Measurements from ENCODE around the gene CDRT15. TPM values are rescaled to one million over a fixed set of nuclear protein-coding genes. Genes with fewer than 3 reads are reported as not detected.

Gene CDRT15
- polyA plus RNA-seq, 1 donor (not counting 4 experiments of a cell fraction or from before 2014, with no cell fraction given) = not detected

DNA sequence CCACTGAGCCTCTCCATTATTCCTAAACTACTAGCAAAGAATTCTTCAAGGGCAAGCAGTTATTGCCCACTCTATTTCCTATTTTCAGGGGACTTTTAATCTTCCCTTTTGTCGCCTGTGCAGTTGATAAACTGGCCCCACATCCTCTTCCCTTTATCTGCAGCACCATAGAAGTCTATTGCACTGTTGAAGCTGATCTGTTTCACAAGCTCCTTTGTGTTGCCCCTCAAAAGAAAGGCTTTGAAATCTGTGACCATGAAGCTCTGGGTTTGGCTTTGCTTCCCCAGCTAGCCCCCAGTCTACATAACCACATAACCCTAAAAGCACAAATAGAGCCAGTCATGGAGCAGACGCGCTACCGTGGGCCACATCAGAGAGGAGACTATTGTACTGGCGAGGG is 37.1 kb downstream of the CDRT15 start:
- dilution Hi-C loops (cut with MboI; ENCODE audit: extremely low pct_ligation_motif_present, low sequenced_read_pairs) = no loop called here
- no peaks in the 10 kb centered on the region for H3K79me2 ChIP-seq (ENCODE audit: control insufficient read depth, insufficient read depth, low read length)
- H2AFZ ChIP-seq (ENCODE audit: control insufficient read depth, low read length) = no peak overlapping the region
- H3K4me2 ChIP-seq (ENCODE audit: control insufficient read depth, extremely low read depth, insufficient read depth, low read depth, low read length) = no peak overlapping the region
- no peak overlapping the region for H3K9ac ChIP-seq (ENCODE audit: control insufficient read depth, extremely low read depth, insufficient read depth, low read length)
- DNase-seq (ENCODE audit: low read depth, low spot score) (no peak), FAIRE-seq (no peak)
- peaks cover 0 to 2% of the 10 kb centered on the region in 2 experiments for H3K36me3 ChIP-seq (ENCODE audit: control insufficient read depth in 2 of 2, extremely low read depth in 1 of 2, insufficient read depth in 2 of 2, low read length in 2 of 2)
- H3K27ac ChIP-seq (ENCODE audit: control insufficient read depth, insufficient read depth, low read length) = no peak overlapping the region
- no peaks in the 10 kb centered on the region for H3K9me1 ChIP-seq (ENCODE audit: control insufficient read depth, extremely low read depth, insufficient read depth, low read length)
- TF ChIP-seq, protein P1, sequence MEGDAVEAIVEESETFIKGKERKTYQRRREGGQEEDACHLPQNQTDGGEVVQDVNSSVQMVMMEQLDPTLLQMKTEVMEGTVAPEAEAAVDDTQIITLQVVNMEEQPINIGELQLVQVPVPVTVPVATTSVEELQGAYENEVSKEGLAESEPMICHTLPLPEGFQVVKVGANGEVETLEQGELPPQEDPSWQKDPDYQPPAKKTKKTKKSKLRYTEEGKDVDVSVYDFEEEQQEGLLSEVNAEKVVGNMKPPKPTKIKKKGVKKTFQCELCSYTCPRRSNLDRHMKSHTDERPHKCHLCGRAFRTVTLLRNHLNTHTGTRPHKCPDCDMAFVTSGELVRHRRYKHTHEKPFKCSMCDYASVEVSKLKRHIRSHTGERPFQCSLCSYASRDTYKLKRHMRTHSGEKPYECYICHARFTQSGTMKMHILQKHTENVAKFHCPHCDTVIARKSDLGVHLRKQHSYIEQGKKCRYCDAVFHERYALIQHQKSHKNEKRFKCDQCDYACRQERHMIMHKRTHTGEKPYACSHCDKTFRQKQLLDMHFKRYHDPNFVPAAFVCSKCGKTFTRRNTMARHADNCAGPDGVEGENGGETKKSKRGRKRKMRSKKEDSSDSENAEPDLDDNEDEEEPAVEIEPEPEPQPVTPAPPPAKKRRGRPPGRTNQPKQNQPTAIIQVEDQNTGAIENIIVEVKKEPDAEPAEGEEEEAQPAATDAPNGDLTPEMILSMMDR (optimal IDR thresholded peaks at IDR 0.05 in 1 of 3, IDR thresholded peaks at IDR 0.05 in 1 of 3, conservative IDR thresholded peaks at IDR 0.05 in 1 of 3; ENCODE audit: extremely low read depth in 1 of 3, insufficient read depth in 2 of 3, low read length in 3 of 3) = no peak
- TF ChIP-seq EZH2 (IDR thresholded peaks at IDR 0.05; ENCODE audit: low read length) = no peak
- H4K20me1 ChIP-seq (ENCODE audit: control insufficient read depth, extremely low read depth, insufficient read depth, low read length) = no peaks in the 10 kb centered on the region
- H3K4me3 ChIP-seq (ENCODE audit: control insufficient read depth in 2 of 3, extremely low read depth in 1 of 3, insufficient read depth in 2 of 3, low read depth in 1 of 3, low read length in 3 of 3) = no peak overlapping the region
- H3K27me3 ChIP-seq (ENCODE audit: control insufficient read depth, extremely low read depth, insufficient read depth, low read length) = no peaks in the 10 kb centered on the region
- H3K9me3 ChIP-seq (ENCODE audit: control insufficient read depth, low read depth, low read length) = no peaks in the 10 kb centered on the region
- H3K4me1 ChIP-seq (ENCODE audit: control insufficient read depth, extremely low read depth, insufficient read depth, low read length) = no peaks in the 10 kb centered on the region

DNA sequence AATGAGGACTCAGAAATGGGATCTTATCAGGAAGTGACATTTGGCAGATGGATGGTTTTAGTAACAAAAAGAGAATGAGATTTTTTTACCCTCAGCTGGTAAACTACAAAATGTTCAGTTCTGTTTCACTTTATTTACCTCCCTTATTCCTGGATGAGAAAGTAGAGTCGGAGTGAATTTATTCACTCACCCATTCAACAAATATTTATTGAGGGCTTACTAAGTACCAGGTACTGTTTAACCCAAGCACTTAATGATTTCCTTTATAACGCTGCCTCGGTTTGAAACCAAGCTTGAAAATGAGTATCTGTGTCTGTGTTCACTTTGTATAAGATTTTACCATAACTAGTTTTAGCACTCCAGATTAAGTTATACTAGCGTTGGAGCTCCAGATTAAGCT is 38.1 kb downstream of the CDRT15 start:
- no peak overlapping the region for H3K9ac ChIP-seq (ENCODE audit: control insufficient read depth, extremely low read depth, insufficient read depth, low read length)
- no peak overlapping the region for H3K4me2 ChIP-seq (ENCODE audit: control insufficient read depth, extremely low read depth, insufficient read depth, low read depth, low read length)
- FAIRE-seq (no peak), DNase-seq (ENCODE audit: low read depth, low spot score) (no peak)
- no peaks in the 10 kb centered on the region for H3K79me2 ChIP-seq (ENCODE audit: control insufficient read depth, insufficient read depth, low read length)
- no peaks in the 10 kb centered on the region for H4K20me1 ChIP-seq (ENCODE audit: control insufficient read depth, extremely low read depth, insufficient read depth, low read length)
- no peaks in the 10 kb centered on the region for H3K4me1 ChIP-seq (ENCODE audit: control insufficient read depth, extremely low read depth, insufficient read depth, low read length)
- no peaks in the 10 kb centered on the region for H3K9me1 ChIP-seq (ENCODE audit: control insufficient read depth, extremely low read depth, insufficient read depth, low read length)
- no peaks in the 10 kb centered on the region for H3K27me3 ChIP-seq (ENCODE audit: control insufficient read depth, extremely low read depth, insufficient read depth, low read length)
- TF ChIP-seq, protein P1 (optimal IDR thresholded peaks at IDR 0.05 in 1 of 3, IDR thresholded peaks at IDR 0.05 in 1 of 3, conservative IDR thresholded peaks at IDR 0.05 in 1 of 3; ENCODE audit: extremely low read depth in 1 of 3, insufficient read depth in 2 of 3, low read length in 3 of 3) = no peak
- no peak for TF ChIP-seq EZH2 (IDR thresholded peaks at IDR 0.05; ENCODE audit: low read length)
- no peak overlapping the region for H3K27ac ChIP-seq (ENCODE audit: control insufficient read depth, insufficient read depth, low read length)
- no peak overlapping the region for H2AFZ ChIP-seq (ENCODE audit: control insufficient read depth, low read length)
- no peak overlapping the region for H3K4me3 ChIP-seq (ENCODE audit: control insufficient read depth in 2 of 3, extremely low read depth in 1 of 3, insufficient read depth in 2 of 3, low read depth in 1 of 3, low read length in 3 of 3)
- dilution Hi-C loops (cut with MboI; ENCODE audit: extremely low pct_ligation_motif_present, low sequenced_read_pairs) = no loop called here
- peaks cover 0 to 2% of the 10 kb centered on the region in 2 experiments for H3K36me3 ChIP-seq (ENCODE audit: control insufficient read depth in 2 of 2, extremely low read depth in 1 of 2, insufficient read depth in 2 of 2, low read length in 2 of 2)
- no peaks in the 10 kb centered on the region for H3K9me3 ChIP-seq (ENCODE audit: control insufficient read depth, low read depth, low read length)
